IMR-90 (cell line): ENCODE data around the gene OR1A1. TPM values are rescaled to one million over a fixed set of nuclear protein-coding genes. Genes with fewer than 3 reads are reported as not detected.

Experiments
- ATAC-seq: fragments of 200-7000 bp; cut with Tn5 transposase; 2 replicates; pipeline ENCODE4 v1.9.1; 2020; ENCODE audit warnings: low read depth, mild to moderate bottlenecking, moderate library complexity
- BruUV-seq: library from RNA; stranded (reverse); fragments of 400-500 nt; replicated peaks from 2 replicates; lab custom pipeline; 2021; lab: Mats Ljungman, UMichigan
- CTCF ChIA-PET: fragments of 300-600 bp; formaldehyde crosslinking; extraction: SDS; loops from one replicate; lab custom pipeline; 2021; ENCODE audit warnings: antibody characterized with exemption; lab: Yijun Ruan, JAX
- POLR2A ChIA-PET: fragments of 300-600 bp; sonication (Branson Sonifier 250); formaldehyde crosslinking; loops from one replicate; lab custom pipeline; 2022; ENCODE audit warnings: antibody characterized with exemption; ENCODE audit not compliant: unreplicated experiment; lab: Charles Lee
- DNase-seq: peaks from one replicate; pipeline ENCODE4 v3.0.0; 2013
- H2AFZ ChIP-seq: replicated peaks from 2 replicates; pipeline ENCODE3; 2013; ENCODE audit warnings: low read length, mild to moderate bottlenecking; ENCODE audit not compliant: poor library complexity
- H2AK5ac ChIP-seq: 2 replicates; pipeline ENCODE4 v1.6.1; 2013; ENCODE audit warnings: low read depth, low read length, inconsistent platforms
- H2AK9ac ChIP-seq: replicated peaks from 2 replicates; pipeline ENCODE3; 2013; ENCODE audit warnings: mild to moderate bottlenecking, low read depth, low read length, moderate library complexity; ENCODE audit not compliant: poor library complexity
- H2BK120ac ChIP-seq: 2 replicates; pipeline ENCODE4 v1.6.1; 2013; ENCODE audit warnings: low read depth, low read length, inconsistent platforms
- H2BK15ac ChIP-seq: 3 replicates; pipeline ENCODE4 v1.6.1; 2013; ENCODE audit warnings: low read depth, low read length, inconsistent platforms
- H2BK20ac ChIP-seq: 2 replicates; pipeline ENCODE4 v1.6.1; 2013; ENCODE audit warnings: low read depth, mild to moderate bottlenecking, inconsistent platforms, low read length, moderate library complexity
- H2BK5ac ChIP-seq: 2 replicates; pipeline ENCODE4 v1.6.1; 2013; ENCODE audit warnings: mild to moderate bottlenecking, low read depth, low read length, inconsistent platforms; ENCODE audit not compliant: poor library complexity, severe bottlenecking
- H3K14ac ChIP-seq: replicated peaks from 2 replicates; pipeline ENCODE4 v1.6.1; 2013; ENCODE audit warnings: low read depth, low read length, inconsistent platforms
- H3K18ac ChIP-seq: 2 replicates; pipeline ENCODE4 v1.6.1; 2013; ENCODE audit warnings: low read depth, low read length, control low read depth
- H3K23ac ChIP-seq: 2 replicates; pipeline ENCODE4 v1.6.1; 2013; ENCODE audit warnings: low read depth, low read length, inconsistent platforms
- H3K27ac ChIP-seq: 2 replicates; pipeline ENCODE4 v1.5.1; 2013; ENCODE audit warnings: mild to moderate bottlenecking, control low read depth, low read length; ENCODE audit not compliant: insufficient read depth
- H3K27me3 ChIP-seq: 2 replicates; pipeline ENCODE4 v1.6.1; 2013; ENCODE audit warnings: low read length; ENCODE audit not compliant: control insufficient read depth, insufficient read depth
- H3K36me3 ChIP-seq: 2 replicates; pipeline ENCODE4 v1.6.1; 2013; ENCODE audit warnings: low read length, mixed read lengths; ENCODE audit not compliant: control insufficient read depth, insufficient read depth
- H3K4ac ChIP-seq: 2 replicates; pipeline ENCODE4 v1.6.1; 2013; ENCODE audit warnings: low read depth, low read length, inconsistent platforms
- H3K4me1 ChIP-seq: 2 replicates; pipeline ENCODE4 v1.6.1; 2013; ENCODE audit warnings: low read length, mixed read lengths; ENCODE audit not compliant: control insufficient read depth, insufficient read depth
- H3K4me2 ChIP-seq: 2 replicates; pipeline ENCODE4 v1.6.1; 2013; ENCODE audit warnings: low read depth, mild to moderate bottlenecking, control low read depth, low read length, moderate library complexity
- H3K4me3 ChIP-seq: 2 replicates; pipeline ENCODE4 v1.5.1; 2013; ENCODE audit warnings: low read depth, mild to moderate bottlenecking, control low read depth, low read length, moderate library complexity; ENCODE audit not compliant: insufficient read depth
- H3K56ac ChIP-seq: 2 replicates; pipeline ENCODE4 v1.6.1; 2013; ENCODE audit warnings: low read length, inconsistent platforms; ENCODE audit not compliant: insufficient read depth; ENCODE audit errors: extremely low read depth
- H3K79me1 ChIP-seq, 2 experiments: 2 replicates each; pipeline ENCODE4 v1.6.1; 2013; ENCODE audit warnings: low read length in 2 of 2, inconsistent platforms in 1 of 2, low read depth in 1 of 2
- H3K9ac ChIP-seq: 2 replicates; pipeline ENCODE4 v1.6.1; 2013; ENCODE audit warnings: low read depth, low read length, control low read depth
- H3K9me1 ChIP-seq: 2 replicates; pipeline ENCODE4 v1.6.1; 2013; ENCODE audit warnings: low read length, inconsistent platforms; ENCODE audit not compliant: insufficient read depth
- H3K9me3 ChIP-seq: 2 replicates; pipeline ENCODE4 v1.6.1; 2013; ENCODE audit warnings: low read length; ENCODE audit not compliant: control insufficient read depth, insufficient read depth
- H4K20me1 ChIP-seq: 2 replicates; pipeline ENCODE4 v1.6.1; 2013; ENCODE audit warnings: low read length, inconsistent platforms; ENCODE audit not compliant: insufficient read depth
- H4K5ac ChIP-seq: 2 replicates; pipeline ENCODE4 v1.6.1; 2013; ENCODE audit warnings: mild to moderate bottlenecking, low read depth, low read length, control low read depth
- H4K8ac ChIP-seq, 2 experiments: 2 replicates each; pipeline ENCODE4 v1.6.1; 2013; ENCODE audit warnings: low read depth in 2 of 2, low read length in 2 of 2, control low read depth in 1 of 2, inconsistent platforms in 1 of 2
- H4K91ac ChIP-seq: 2 replicates; pipeline ENCODE4 v1.6.1; 2013; ENCODE audit warnings: low read depth, low read length, inconsistent platforms; ENCODE audit not compliant: insufficient read depth
- CEBPB ChIP-seq: IDR thresholded peaks from 2 replicates; pipeline ENCODE4 v1.6.1; 2012; ENCODE audit warnings: low read depth, low read length, improper control_type of control experiment
- MAZ ChIP-seq: IDR thresholded peaks from 2 replicates; pipeline ENCODE4 v1.6.1; 2012; ENCODE audit warnings: low read depth, mild to moderate bottlenecking, low read length, improper control_type of control experiment, moderate library complexity, borderline replicate concordance
- MXI1 ChIP-seq: IDR thresholded peaks from 2 replicates; pipeline ENCODE4 v1.6.1; 2012; ENCODE audit warnings: low read depth, mild to moderate bottlenecking, low read length, moderate library complexity, borderline replicate concordance
- POLR2A ChIP-seq: IDR thresholded peaks from 2 replicates; pipeline ENCODE4 v1.6.1; 2012; ENCODE audit warnings: mild to moderate bottlenecking, low read depth, low read length
- RAD21 ChIP-seq: IDR thresholded peaks from 2 replicates; pipeline ENCODE4 v1.6.1; 2012; ENCODE audit warnings: low read length, improper control_type of control experiment
- SMC3 ChIP-seq: fragments of 150-350 bp; IDR thresholded peaks from 2 replicates; pipeline ENCODE4 v1.6.1; 2016; ENCODE audit warnings: low read depth, mild to moderate bottlenecking, antibody characterized with exemption, low read length, moderate library complexity
- WGBS, 2 experiments: methylation state at CpG; one replicate each; pipeline versions ENCODE4 v1.1.5 to v1.1.7; 2013; ENCODE audit warnings: missing lambda C conversion rate in 2 of 2; ENCODE audit not compliant: insufficient read length in 1 of 2; ENCODE audit errors: extremely low coverage in 2 of 2; 5-methylcytosine and 5-hydroxymethylcytosine counted together
- dilution Hi-C: fragments of 300-500 bp; cut with HindIII; formaldehyde crosslinking; loops from one replicate; pipeline ENCODE4 v1.14.3; 2018; ENCODE audit warnings: low sequenced_read_pairs; ENCODE audit not compliant: unreplicated experiment
- in situ Hi-C: fragments of 300-500 bp; cut with MboI; formaldehyde crosslinking; loops from 3 replicates; pipeline ENCODE4 v1.14.3; 2019; ENCODE audit warnings: low sequenced_read_pairs, inconsistent platforms, mixed read lengths
- intact Hi-C: fragments of 100-400 bp; cut with micrococcal nuclease; formaldehyde crosslinking; loops from 2 replicates; pipeline ENCODE4 v1.10.0; 2022
- polyA plus RNA-seq, 3 experiments: library from polyadenylated mRNA; depleted of rRNA; stranded (reverse); fragments of >200 nt; gene quantifications; 2 replicates each; pipeline ENCODE4 v1.2.3, GENCODE V29; 2012; ENCODE audit warnings: low replicate concordance in 1 of 3
- total RNA-seq: library from RNA; depleted of rRNA; stranded (reverse); fragments of >200 nt; gene quantifications from 2 replicates; pipeline ENCODE4 v1.2.3, GENCODE V29; 2012

Gene OR1A1
- total and polyA plus RNA-seq, 2 of the 4 experiments (the other 2 are of a cell fraction), result not detected

DNA sequence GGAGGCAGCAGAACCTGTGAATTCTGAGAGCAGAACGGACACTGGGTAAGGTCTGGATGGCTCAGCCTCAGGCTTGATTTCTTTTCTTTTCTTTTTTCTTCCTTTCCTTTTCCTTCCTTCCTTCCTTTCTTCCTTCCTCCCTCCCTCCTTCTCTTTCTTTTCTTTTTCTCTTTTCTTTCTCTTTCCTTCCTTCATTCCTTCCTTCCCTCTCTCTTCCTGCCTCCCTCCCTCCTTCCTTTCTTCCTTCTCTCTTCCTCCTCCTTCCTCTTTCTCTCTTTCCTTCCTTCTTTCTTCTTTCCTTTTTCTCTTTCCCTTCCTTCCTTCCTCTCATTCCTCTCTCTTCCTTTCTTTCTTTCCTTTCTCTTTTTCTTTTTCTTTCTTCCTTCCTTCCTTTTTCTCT lies 52.7 kb downstream of the OR1A1 start:
- Histone ChIP-seq H2BK15ac (no peak overlapping the region), H2BK5ac (no peak overlapping the region), H2AK5ac (no peak overlapping the region), H3K27me3 (no peaks in the 10 kb centered on the region), H2AFZ (no peak overlapping the region), H3K36me3 (no peaks in the 10 kb centered on the region), H4K5ac (no peak overlapping the region), H3K4me1 (no peaks in the 10 kb centered on the region), H3K79me1 (no peaks in the 10 kb centered on the region), H3K27ac (no peak overlapping the region), H3K14ac (no peak overlapping the region), H3K9ac (no peak overlapping the region), H4K20me1 (no peaks in the 10 kb centered on the region), H3K23ac (no peak overlapping the region), H2BK20ac (no peak overlapping the region), H4K8ac (no peak overlapping the region), H4K91ac (no peak overlapping the region), H3K4me3 (no peak overlapping the region), H3K18ac (no peak overlapping the region), H2BK120ac (no peak overlapping the region), H3K9me3 (peaks cover 25% of the 10 kb centered on the region), H3K4ac (no peak overlapping the region), H3K56ac (no peak overlapping the region), H2AK9ac (no peak overlapping the region), H3K9me1 (no peaks in the 10 kb centered on the region), H3K4me2 (no peak overlapping the region)
- ATAC-seq (no peak), DNase-seq (no peak)
- ChIA-PET CTCF (no interaction called here), POLR2A (no interaction called here)
- TF ChIP-seq MXI1 (no peak), SMC3 (no peak), CEBPB (no peak), POLR2A (no peak), RAD21 (no peak), MAZ (no peak)
- dilution Hi-C loops (no loop called here), in situ Hi-C loops (no loop called here), intact Hi-C loops (no loop called here)
- BruUV-seq, result no TSS peak
- WGBS, 2 experiments, result no CpG with 5 or more reads among the region's 1 CpG
